ENCODE data around the gene CARD10. TPM values are rescaled to one million over a fixed set of nuclear protein-coding genes. Genes with fewer than 3 reads are reported as not detected.

Gene CARD10
- total and polyA plus RNA-seq, 2 of the 13 experiments (the other 11 are each of a cell fraction or from before 2014, with no cell fraction given) = 35.2 to 55.8 TPM

GRCh38 chr22:37538590-37539357, 19.6 kb upstream of the CARD10 start (continued):
- TF ChIP-seq ZNF280D (CRISPR knock-in tag; IDR thresholded peaks at IDR 0.05) = 0 out of 2 replicates have a peak, but pooled peaks have one; percentile 49
- TF ChIP-seq ZFP1 (CRISPR knock-in tag; IDR thresholded peaks at IDR 0.05) = no peak
- TF ChIP-seq FOXK2 (IDR thresholded peaks at IDR 0.05) = no peak
- no peak for TF ChIP-seq NONO (IDR thresholded peaks at IDR 0.05)
- TF ChIP-seq NONO (CRISPR knock-in tag; conservative IDR thresholded peaks at IDR 0.05) = peak; percentile 82
- no peak for TF ChIP-seq ZBTB44 (CRISPR knock-in tag; IDR thresholded peaks at IDR 0.05)
- TF ChIP-seq TIGD3 (CRISPR knock-in tag; IDR thresholded peaks at IDR 0.05; ENCODE audit: borderline replicate concordance) = no peak
- peak; percentile 69 for TF ChIP-seq PRDM15 (CRISPR knock-in tag; IDR thresholded peaks at IDR 0.05)
- no peak for TF ChIP-seq NR2F2 (IDR thresholded peaks at IDR 0.05; ENCODE audit: borderline replicate concordance, low read depth)
- TF ChIP-seq ZUFSP (CRISPR knock-in tag; IDR thresholded peaks at IDR 0.05; ENCODE audit: borderline replicate concordance) = no peak
- no peak for TF ChIP-seq FOXM1 (CRISPR knock-in tag; IDR thresholded peaks at IDR 0.05)
- peak; percentile 67; the same call in 1 of the 2 replicates for TF ChIP-seq YEATS2 (CRISPR knock-in tag; IDR thresholded peaks at IDR 0.05; ENCODE audit: borderline replicate concordance)
- TF ChIP-seq HMG20B (CRISPR knock-in tag; conservative IDR thresholded peaks at IDR 0.05) = no peak
- no peak for TF ChIP-seq ZNF512B (CRISPR knock-in tag; IDR thresholded peaks at IDR 0.05; ENCODE audit: borderline replicate concordance)

All from HepG2 (cell line).